ENCODE results near the gene IQSEC1. TPM values are rescaled to one million over a fixed set of nuclear protein-coding genes. Genes with fewer than 3 reads are reported as not detected.
A peak's percentile ranks its signal among the peaks of the same experiment; 100 is the strongest.

Gene IQSEC1
- total RNA-seq, 4 donors from 2014 or later = 13.7 to 59.4 (median 35.5) TPM

- no peaks in the 10 kb centered on the region for H3K9me3 ChIP-seq
- H3K36me3 ChIP-seq = no peaks in the 10 kb centered on the region
- DNase-seq = no peak
- H3K27me3 ChIP-seq = no peaks in the 10 kb centered on the region
- no peak overlapping the region for H3K4me3 ChIP-seq
- TF ChIP-seq POLR2A (IDR thresholded peaks at IDR 0.05) = no peak
- TF ChIP-seq CTCF (IDR thresholded peaks at IDR 0.05) = no peak
- no peak overlapping the region for H3K27ac ChIP-seq
- H3K4me1 ChIP-seq = peaks cover 0 to 7% (median 0%) of the 10 kb centered on the region in 4 donors
These were observed 88.1 kb downstream of the IQSEC1 start for GRCh38 chr3:12985148-12985547.

GRCh38 chr3:12984023-12984823 is 89.0 kb downstream of the IQSEC1 start:
- Histone ChIP-seq H3K27ac (no peak overlapping the region), H3K4me3 (no peak overlapping the region), H3K9me3 (no peaks in the 10 kb centered on the region), H3K27me3 (no peaks in the 10 kb centered on the region), H3K36me3 (no peaks in the 10 kb centered on the region), H3K4me1 (peaks cover 0 to 7% (median 0%) of the 10 kb centered on the region in 4 donors)
- TF ChIP-seq POLR2A (IDR thresholded peaks at IDR 0.05) = no peak
- peak; percentile 42 to 74 (median 68) for TF ChIP-seq CTCF (IDR thresholded peaks at IDR 0.05)
- DNase-seq = peak; percentile 62 to 85 (median 68)

- Histone ChIP-seq H3K27ac (no peak overlapping the region), H3K27me3 (no peaks in the 10 kb centered on the region), H3K4me3 (no peak overlapping the region), H3K9me3 (no peaks in the 10 kb centered on the region), H3K36me3 (no peaks in the 10 kb centered on the region), H3K4me1 (peaks cover 0 to 7% (median 0%) of the 10 kb centered on the region in 4 donors)
- TF ChIP-seq CTCF (IDR thresholded peaks at IDR 0.05) = no peak
- TF ChIP-seq POLR2A (IDR thresholded peaks at IDR 0.05) = no peak
- DNase-seq = no peak
These were observed 89.9 kb downstream of the IQSEC1 start for GRCh38 chr3:12983319-12983718.

GRCh38 chr3:12982619-12983101 is 90.6 kb downstream of the IQSEC1 start:
- H3K27me3 ChIP-seq = no peaks in the 10 kb centered on the region
- no peak overlapping the region for H3K27ac ChIP-seq
- no peaks in the 10 kb centered on the region for H3K36me3 ChIP-seq
- TF ChIP-seq CTCF (IDR thresholded peaks at IDR 0.05) (no peak), POLR2A (IDR thresholded peaks at IDR 0.05) (no peak)
- H3K9me3 ChIP-seq = no peaks in the 10 kb centered on the region
- peaks cover 0 to 7% (median 0%) of the 10 kb centered on the region in 4 donors for H3K4me1 ChIP-seq
- H3K4me3 ChIP-seq = no peak overlapping the region
- DNase-seq = no peak

- Histone ChIP-seq H3K36me3 (no peaks in the 10 kb centered on the region), H3K27me3 (no peaks in the 10 kb centered on the region), H3K27ac (no peak overlapping the region), H3K4me3 (no peak overlapping the region), H3K4me1 (peaks cover 0 to 7% (median 0%) of the 10 kb centered on the region in 4 donors), H3K9me3 (no peaks in the 10 kb centered on the region)
- no peak for TF ChIP-seq CTCF (IDR thresholded peaks at IDR 0.05)
- TF ChIP-seq POLR2A (IDR thresholded peaks at IDR 0.05) = no peak
- DNase-seq = no peak
These were observed 91.6 kb downstream of the IQSEC1 start for GRCh38 chr3:12981306-12982275.

All from Peyer's patch (tissue), 4 donors.